Activated CD4-positive, alpha-beta T cell treated with anti-CD3 and anti-CD28 coated beads, Interleukin-2, amount 50 U/mL, for 4 hours (primary cell): ENCODE data around the gene B3GAT2.

Experiments used
- DNase-seq, 2 experiments: peaks; one replicate each; pipeline ENCODE4 v3.0.0-alpha.2; 2020

B3GAT2 gene

GRCh38 chr6:70839286-70840266, 117.3 kb downstream of the B3GAT2 start:
- DNase-seq, result no peak

DNA sequence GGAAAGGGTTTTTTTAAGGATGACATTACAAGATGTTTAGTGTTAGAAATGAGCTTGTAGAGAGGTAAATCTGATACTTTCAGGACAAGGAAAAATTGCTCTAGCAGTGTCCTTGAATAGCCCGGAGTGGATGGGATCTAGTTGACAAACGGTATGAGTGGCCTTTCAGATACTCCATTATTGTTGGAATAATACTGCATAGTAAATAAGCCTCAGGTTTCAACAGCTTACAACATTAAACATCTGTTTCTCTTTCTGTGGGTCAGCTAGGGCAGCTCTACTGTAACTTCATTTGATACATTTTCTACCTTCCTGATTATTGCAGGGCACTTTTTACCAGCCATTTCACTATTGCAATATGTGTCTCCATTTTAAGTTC, 118.0 kb downstream of the B3GAT2 start:
- no peak for DNase-seq

- no peak for DNase-seq
These were observed 122.3 kb downstream of the B3GAT2 start for GRCh38 chr6:70834520-70834919.

- DNase-seq, result no peak
These were observed 125.4 kb downstream of the B3GAT2 start for GRCh38 chr6:70831427-70831826.

DNA sequence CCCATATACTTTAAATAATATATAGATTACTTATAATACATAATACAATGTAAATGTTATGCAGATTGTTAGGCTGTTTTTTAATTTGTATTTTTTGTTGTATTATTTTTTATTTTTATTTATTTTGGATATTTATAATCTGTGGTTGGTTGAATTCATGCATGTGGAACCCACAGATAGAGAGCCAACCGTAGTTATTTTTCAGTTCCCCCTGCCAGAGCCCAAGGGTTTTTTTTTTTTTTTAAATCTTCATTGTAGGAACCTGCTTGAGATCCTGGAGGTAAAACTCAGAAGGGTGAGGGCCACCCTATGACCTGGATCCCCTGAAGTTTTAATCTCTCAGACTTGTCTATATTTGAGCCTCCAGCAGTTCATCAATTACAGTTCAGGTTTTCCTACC, 133.2 kb downstream of the B3GAT2 start:
- DNase-seq, result no peak

DNA sequence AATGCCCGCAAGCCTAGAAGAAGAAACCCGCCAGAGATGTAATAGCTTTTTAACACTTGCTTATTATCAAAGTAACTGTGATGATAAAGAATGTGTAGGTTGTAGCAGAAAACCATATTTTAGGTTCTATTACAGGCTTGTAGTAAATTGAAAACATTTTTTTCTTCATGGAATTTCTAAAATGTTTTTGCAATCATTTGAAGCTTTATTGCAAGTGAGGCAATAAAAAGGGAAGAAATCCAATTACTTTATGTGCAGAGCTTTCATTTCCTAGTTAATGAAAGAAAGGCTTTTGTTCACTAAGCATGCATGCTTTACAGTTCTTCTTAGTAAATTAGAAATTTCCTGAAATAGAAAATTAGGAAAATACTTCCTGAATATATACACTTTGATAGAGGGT, 135.1 kb downstream of the B3GAT2 start:
- DNase-seq, result no peak

DNA sequence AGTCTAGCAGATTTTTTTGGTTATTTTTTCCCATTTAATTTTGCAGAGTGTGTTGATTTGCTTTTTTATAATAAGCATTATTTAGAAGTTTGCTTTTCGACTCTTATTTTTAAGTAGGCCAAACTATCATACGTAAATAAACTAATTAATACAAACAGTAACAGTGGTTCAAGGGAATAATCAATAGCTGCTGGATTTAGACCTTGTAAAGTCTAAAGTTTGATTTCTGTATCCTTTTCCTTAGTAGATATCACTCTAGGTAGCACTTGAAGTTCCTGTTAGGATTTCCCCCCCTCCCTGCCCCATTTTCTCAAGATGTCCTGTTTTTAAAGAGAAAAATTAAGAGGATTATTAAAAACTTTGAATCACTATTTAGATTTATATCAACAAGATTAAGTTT, 136.1 kb downstream of the B3GAT2 start:
- no peak for DNase-seq

DNA sequence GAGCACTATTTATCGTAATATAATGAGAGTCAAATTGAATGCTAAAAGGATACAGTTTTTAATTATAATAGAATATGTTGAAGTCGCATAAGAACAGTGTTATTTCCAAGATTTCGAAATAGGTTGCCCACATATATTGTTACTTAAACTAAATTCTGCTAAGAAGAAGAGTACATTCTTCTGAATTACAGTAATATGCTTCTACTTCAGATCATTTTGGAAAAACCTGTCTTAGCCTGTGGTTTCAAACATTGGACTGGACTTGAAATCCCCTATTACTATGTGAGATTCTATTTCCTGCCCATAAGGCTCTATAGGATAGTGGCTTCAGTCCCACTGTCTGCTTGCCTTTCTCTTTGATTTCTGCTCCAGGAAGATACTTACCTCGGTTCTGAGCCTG, 137.2 kb downstream of the B3GAT2 start:
- DNase-seq, result no peak

GRCh38 chr6:70813885-70814284, 143.0 kb downstream of the B3GAT2 start:
- no peak for DNase-seq

DNA sequence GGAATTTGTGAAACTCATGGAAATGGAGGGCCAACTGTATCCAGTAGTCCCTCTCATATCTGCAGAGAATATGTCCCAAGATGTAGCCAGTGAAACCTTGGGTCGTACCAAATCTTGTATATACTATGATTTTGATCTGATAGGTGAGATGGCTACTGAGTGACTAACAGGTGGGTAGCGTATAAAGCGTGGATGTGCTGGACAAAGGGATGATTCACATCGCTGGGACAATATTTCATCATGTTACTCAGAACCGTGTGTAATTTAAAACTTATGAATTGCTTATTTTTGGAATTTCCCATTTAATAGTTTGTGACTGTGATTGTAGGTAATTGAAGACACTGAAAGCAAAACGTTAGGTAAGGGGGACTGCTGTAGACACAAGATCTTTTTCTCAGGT, 145.1 kb downstream of the B3GAT2 start:
- no peak for DNase-seq
